ENCODE measurements around the gene TPO.

The TPO gene

DNA sequence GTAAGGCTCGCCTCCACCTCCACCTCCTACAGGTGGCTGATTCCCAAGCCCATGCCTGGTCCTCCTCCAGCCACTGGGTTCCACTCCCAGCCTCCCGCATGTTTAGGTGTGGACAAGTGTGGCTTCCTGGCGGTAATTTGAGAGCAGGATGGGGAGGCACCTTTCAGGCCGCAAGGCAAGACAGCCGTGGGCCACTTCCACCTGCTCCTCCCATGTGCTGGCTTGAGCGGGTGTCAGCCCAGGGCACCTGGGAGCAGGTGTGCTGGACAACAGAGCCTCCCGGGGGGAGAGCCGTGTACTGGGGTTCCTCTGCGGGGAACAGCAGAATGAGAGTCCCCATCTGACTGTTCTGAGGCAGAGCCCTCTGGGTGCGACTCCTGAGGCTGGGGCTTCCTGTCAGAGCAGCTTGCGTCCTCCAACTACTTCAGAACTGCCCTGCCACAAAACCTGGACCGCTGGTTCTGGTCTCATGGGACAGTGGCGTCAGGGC lies 83.9 kb downstream of the TPO start:
- H3K4me1 ChIP-seq (ENCODE audit: control insufficient read depth in 1 of 2, insufficient read depth in 2 of 2, low read length in 2 of 2) = peaks cover 0 to 9% of the 10 kb centered on the region in 2 donors
- no peak overlapping the region for H3K27ac ChIP-seq (ENCODE audit: low read depth, low read length)
- H3K36me3 ChIP-seq (ENCODE audit: control insufficient read depth in 1 of 2, insufficient read depth in 2 of 2, low read length in 2 of 2) = no peaks in the 10 kb centered on the region
- no peak overlapping the region for H3K4me3 ChIP-seq (ENCODE audit: low read depth in 1 of 2, low read length in 2 of 2)
- no peak overlapping the region for H3K9ac ChIP-seq (ENCODE audit: low read depth in 1 of 2, low read length in 2 of 2)
- H3K9me3 ChIP-seq (ENCODE audit: control insufficient read depth in 1 of 2, low read length in 2 of 2) = no peaks in the 10 kb centered on the region
- H3K27me3 ChIP-seq (ENCODE audit: control insufficient read depth in 1 of 2, insufficient read depth in 2 of 2, low read length in 2 of 2) = no peaks in the 10 kb centered on the region

DNA sequence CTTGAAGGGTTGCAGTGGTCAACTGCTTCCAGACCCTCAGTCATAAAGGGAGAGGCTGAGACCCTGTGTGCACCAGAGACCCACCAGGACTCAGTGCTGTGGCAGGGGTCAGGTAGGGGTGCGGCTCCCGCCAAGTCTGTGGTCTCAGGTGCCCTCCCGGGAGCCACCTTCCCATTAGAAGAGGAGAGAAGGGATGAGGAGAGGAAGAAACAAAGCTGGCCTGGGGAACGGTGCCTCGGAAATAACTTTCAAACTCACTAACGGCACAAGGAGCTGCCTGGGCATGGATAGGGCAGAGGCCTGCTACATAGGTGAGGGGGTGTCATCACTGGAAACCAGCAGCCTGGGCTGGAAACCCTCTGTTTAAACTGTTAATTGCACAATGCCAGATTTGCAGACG lies 84.9 kb downstream of the TPO start:
- H3K4me3 ChIP-seq (ENCODE audit: low read depth in 1 of 2, low read length in 2 of 2) = no peak overlapping the region
- no peak overlapping the region for H3K27ac ChIP-seq (ENCODE audit: low read depth, low read length)
- H3K36me3 ChIP-seq (ENCODE audit: control insufficient read depth in 1 of 2, insufficient read depth in 2 of 2, low read length in 2 of 2) = no peaks in the 10 kb centered on the region
- H3K4me1 ChIP-seq (ENCODE audit: control insufficient read depth in 1 of 2, insufficient read depth in 2 of 2, low read length in 2 of 2) = peaks cover 0 to 9% of the 10 kb centered on the region in 2 donors
- H3K9ac ChIP-seq (ENCODE audit: low read depth in 1 of 2, low read length in 2 of 2) = no peak overlapping the region
- H3K27me3 ChIP-seq (ENCODE audit: control insufficient read depth in 1 of 2, insufficient read depth in 2 of 2, low read length in 2 of 2) = no peaks in the 10 kb centered on the region
- no peaks in the 10 kb centered on the region for H3K9me3 ChIP-seq (ENCODE audit: control insufficient read depth in 1 of 2, low read length in 2 of 2)

DNA sequence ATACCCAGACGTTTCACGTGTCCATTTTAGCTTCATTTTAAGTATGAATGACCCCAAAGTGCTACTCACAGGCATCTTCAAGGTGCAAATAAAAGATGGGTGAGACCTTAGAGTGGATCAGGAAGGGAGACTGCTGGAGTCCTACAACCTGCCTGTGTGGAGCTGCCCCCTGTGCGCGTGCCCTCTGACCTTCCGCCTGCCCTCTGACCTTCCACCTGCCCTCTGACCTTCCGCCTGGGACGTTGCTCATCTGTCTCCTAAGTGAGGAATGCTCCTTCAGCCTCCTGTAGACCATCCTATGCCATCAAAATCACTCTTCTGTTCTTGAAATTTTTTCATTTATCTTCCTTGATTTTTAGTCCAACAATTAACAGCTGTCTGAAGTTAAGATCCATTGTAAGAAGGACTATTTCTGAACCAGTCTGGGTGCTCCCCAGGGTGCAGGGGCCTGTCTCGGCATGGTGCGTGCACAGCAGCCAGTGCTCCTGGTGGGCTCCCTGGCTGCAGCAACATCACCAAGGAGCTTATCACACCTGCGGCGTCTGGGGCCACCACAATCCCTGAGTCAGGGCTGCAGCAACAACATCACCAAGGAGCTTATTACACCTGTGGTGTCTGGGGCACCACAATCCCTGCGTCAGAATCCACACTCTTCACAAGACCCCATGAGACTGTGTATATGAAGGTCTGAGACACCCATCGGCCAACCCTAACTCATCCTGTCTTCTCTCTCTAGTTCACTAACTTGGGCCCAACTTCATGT lies 86.0 kb downstream of the TPO start:
- H3K27ac ChIP-seq (ENCODE audit: low read depth, low read length) = no peak overlapping the region
- no peak overlapping the region for H3K4me3 ChIP-seq (ENCODE audit: low read depth in 1 of 2, low read length in 2 of 2)
- no peaks in the 10 kb centered on the region for H3K36me3 ChIP-seq (ENCODE audit: control insufficient read depth in 1 of 2, insufficient read depth in 2 of 2, low read length in 2 of 2)
- H3K4me1 ChIP-seq (ENCODE audit: control insufficient read depth in 1 of 2, insufficient read depth in 2 of 2, low read length in 2 of 2) = peaks cover 0 to 2% of the 10 kb centered on the region in 2 donors
- no peak overlapping the region for H3K9ac ChIP-seq (ENCODE audit: low read depth in 1 of 2, low read length in 2 of 2)
- H3K9me3 ChIP-seq (ENCODE audit: control insufficient read depth in 1 of 2, low read length in 2 of 2) = no peaks in the 10 kb centered on the region
- no peaks in the 10 kb centered on the region for H3K27me3 ChIP-seq (ENCODE audit: control insufficient read depth in 1 of 2, insufficient read depth in 2 of 2, low read length in 2 of 2)

DNA sequence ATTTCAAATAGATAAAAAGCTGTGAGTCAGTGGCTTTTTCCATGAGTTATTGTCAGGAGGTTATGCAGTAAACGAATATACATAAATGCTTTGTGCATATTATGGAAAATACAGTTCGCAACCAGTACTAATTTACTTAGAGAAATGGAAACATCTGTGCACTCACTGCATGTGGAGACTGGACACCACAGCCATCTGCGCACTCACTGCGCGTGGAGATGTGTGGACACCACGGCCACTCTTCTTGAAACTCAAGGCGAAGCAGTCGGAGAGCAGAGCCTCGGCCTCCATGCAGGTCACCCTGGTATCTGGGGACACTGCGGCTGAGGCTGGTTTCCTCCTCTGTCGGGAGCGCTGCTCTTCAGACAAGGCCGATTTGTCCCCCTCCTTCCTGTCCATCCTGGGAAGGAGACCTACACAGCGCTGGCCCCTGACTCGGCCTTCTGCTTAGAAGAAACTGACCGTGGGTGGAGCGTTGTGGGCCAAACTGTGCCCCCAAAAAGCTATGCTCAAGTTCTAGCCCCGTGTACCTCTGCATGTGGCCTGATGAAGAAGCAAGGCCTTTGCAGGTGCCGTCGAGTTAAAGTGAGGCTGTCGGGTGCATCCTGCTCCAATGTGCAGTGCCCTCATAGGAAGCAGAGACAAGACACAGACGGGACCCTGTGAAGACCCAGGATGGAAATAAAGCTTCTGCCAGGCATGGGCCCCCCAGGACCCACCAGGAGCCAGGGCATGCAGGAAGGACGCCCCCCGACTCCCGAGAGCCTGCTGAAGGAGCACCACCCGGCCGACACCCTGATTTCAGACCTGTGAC lies 88.0 kb downstream of the TPO start:
- no peaks in the 10 kb centered on the region for H3K36me3 ChIP-seq (ENCODE audit: control insufficient read depth in 1 of 2, insufficient read depth in 2 of 2, low read length in 2 of 2)
- no peak overlapping the region for H3K4me3 ChIP-seq (ENCODE audit: low read depth in 1 of 2, low read length in 2 of 2)
- H3K9ac ChIP-seq (ENCODE audit: low read depth in 1 of 2, low read length in 2 of 2) = no peak overlapping the region
- no peaks in the 10 kb centered on the region for H3K27me3 ChIP-seq (ENCODE audit: control insufficient read depth in 1 of 2, insufficient read depth in 2 of 2, low read length in 2 of 2)
- H3K27ac ChIP-seq (ENCODE audit: low read depth, low read length) = no peak overlapping the region
- H3K9me3 ChIP-seq (ENCODE audit: control insufficient read depth in 1 of 2, low read length in 2 of 2) = no peaks in the 10 kb centered on the region
- no peaks in the 10 kb centered on the region for H3K4me1 ChIP-seq (ENCODE audit: control insufficient read depth in 1 of 2, insufficient read depth in 2 of 2, low read length in 2 of 2)

DNA sequence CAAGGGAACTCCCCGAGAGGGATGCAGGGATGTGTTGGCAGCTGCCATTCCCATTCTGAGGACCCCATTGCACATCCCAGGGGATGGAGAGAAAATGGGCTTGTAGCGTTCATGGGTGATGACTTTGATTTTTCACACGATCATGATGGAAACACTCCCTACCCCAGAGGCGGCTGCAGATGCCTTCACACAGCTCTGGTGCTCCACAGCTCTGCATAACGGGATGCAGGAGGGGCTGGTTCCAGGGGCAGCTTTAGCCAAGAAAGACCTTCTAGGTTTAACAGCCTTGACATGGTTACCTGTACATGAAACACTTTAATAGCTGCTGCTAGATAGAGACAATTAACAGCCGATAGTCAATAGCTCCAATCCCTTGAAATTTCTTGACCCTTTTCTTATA lies 88.7 kb downstream of the TPO start:
- no peaks in the 10 kb centered on the region for H3K27me3 ChIP-seq (ENCODE audit: control insufficient read depth in 1 of 2, insufficient read depth in 2 of 2, low read length in 2 of 2)
- H3K9me3 ChIP-seq (ENCODE audit: control insufficient read depth in 1 of 2, low read length in 2 of 2) = no peaks in the 10 kb centered on the region
- H3K4me1 ChIP-seq (ENCODE audit: control insufficient read depth in 1 of 2, insufficient read depth in 2 of 2, low read length in 2 of 2) = no peaks in the 10 kb centered on the region
- H3K4me3 ChIP-seq (ENCODE audit: low read depth in 1 of 2, low read length in 2 of 2) = no peak overlapping the region
- no peak overlapping the region for H3K9ac ChIP-seq (ENCODE audit: low read depth in 1 of 2, low read length in 2 of 2)
- no peak overlapping the region for H3K27ac ChIP-seq (ENCODE audit: low read depth, low read length)
- no peaks in the 10 kb centered on the region for H3K36me3 ChIP-seq (ENCODE audit: control insufficient read depth in 1 of 2, insufficient read depth in 2 of 2, low read length in 2 of 2)

DNA sequence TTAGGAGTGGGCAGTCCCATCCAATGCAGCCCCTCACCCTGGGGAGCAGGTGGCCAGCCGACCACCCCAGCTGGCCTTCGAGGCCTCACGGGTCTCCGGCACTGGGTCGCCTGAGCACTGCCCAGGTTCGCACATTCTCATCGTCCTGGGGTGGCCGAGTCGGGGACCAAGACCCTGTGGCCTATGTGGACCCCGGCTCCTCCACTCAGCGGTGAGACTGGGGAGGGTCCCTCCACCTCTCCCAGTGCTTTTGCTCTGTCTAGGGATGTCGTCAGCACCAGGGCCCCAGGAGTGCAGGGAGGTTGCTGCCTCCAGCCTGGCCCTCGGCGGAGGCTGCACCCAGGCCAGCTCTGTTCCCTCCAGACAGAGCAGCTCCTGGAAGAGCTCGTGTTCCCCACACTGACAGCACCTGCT lies 89.6 kb downstream of the TPO start:
- H3K27me3 ChIP-seq (ENCODE audit: control insufficient read depth in 1 of 2, insufficient read depth in 2 of 2, low read length in 2 of 2) = no peaks in the 10 kb centered on the region
- no peaks in the 10 kb centered on the region for H3K4me1 ChIP-seq (ENCODE audit: control insufficient read depth in 1 of 2, insufficient read depth in 2 of 2, low read length in 2 of 2)
- no peaks in the 10 kb centered on the region for H3K9me3 ChIP-seq (ENCODE audit: control insufficient read depth in 1 of 2, low read length in 2 of 2)
- no peak overlapping the region for H3K9ac ChIP-seq (ENCODE audit: low read depth in 1 of 2, low read length in 2 of 2)
- H3K27ac ChIP-seq (ENCODE audit: low read depth, low read length) = no peak overlapping the region
- no peak overlapping the region for H3K4me3 ChIP-seq (ENCODE audit: low read depth in 1 of 2, low read length in 2 of 2)
- no peaks in the 10 kb centered on the region for H3K36me3 ChIP-seq (ENCODE audit: control insufficient read depth in 1 of 2, insufficient read depth in 2 of 2, low read length in 2 of 2)

DNA sequence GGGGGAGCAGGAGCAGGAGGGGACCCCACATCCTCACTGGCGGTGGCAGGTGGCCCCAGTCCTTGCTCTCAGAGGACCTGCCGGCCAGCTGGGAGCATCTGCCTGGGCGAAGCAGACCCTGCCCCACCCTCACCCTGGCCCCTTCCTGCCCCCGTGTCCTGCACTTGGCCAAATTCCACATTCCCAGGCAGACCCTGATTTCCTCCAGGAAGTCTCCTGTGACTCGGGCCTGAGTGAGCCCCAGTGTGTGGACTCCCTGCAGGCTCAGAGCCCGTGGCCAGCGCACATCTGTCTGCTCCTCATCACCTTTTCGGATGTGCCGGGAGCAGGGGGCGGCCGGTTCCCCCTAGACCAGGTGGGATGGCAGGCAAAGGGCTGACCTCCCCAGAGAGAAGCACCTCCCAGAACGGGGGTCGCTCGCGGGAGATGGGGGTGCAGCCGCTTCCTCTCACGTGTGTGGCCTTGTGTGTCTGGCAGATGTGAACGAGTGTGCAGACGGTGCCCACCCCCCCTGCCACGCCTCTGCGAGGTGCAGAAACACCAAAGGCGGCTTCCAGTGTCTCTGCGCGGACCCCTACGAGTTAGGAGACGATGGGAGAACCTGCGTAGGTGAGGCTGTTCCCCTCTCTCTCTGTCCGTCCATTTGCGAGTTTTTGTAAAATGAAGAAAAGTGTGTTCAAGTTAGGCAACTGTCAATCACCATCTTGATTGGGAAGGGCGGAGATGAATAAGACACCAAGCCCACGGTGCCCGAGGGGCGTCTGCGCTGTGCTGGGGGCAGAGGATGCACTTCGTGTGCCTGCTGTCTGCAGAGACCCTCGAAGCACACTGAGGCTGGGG lies 90.4 kb downstream of the TPO start:
- H3K4me3 ChIP-seq (ENCODE audit: low read depth in 1 of 2, low read length in 2 of 2) = no peak overlapping the region
- no peaks in the 10 kb centered on the region for H3K36me3 ChIP-seq (ENCODE audit: control insufficient read depth in 1 of 2, insufficient read depth in 2 of 2, low read length in 2 of 2)
- no peaks in the 10 kb centered on the region for H3K4me1 ChIP-seq (ENCODE audit: control insufficient read depth in 1 of 2, insufficient read depth in 2 of 2, low read length in 2 of 2)
- H3K27ac ChIP-seq (ENCODE audit: low read depth, low read length) = no peak overlapping the region
- H3K9me3 ChIP-seq (ENCODE audit: control insufficient read depth in 1 of 2, low read length in 2 of 2) = no peaks in the 10 kb centered on the region
- H3K9ac ChIP-seq (ENCODE audit: low read depth in 1 of 2, low read length in 2 of 2) = no peak overlapping the region
- H3K27me3 ChIP-seq (ENCODE audit: control insufficient read depth in 1 of 2, insufficient read depth in 2 of 2, low read length in 2 of 2) = no peaks in the 10 kb centered on the region

DNA sequence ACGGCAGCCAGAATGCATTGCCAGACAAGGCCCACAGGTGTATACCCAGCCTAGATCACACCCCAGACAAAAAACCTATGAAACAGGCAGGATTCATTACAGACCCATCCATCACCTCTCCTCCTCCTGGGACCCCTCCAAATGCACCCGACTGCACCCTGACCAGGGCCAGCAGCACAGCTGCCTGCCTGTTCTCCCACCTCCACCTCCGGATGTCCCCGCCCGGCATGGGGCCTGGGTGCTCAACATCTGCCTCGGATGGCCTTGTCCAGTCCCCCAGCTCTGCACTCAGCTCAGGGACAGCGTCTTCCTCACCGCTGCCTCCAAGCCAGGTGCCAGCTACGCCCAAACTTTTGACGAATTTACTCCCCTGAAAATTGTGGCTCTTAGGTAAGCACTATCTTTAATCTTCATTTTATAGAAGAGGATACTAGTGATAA lies 91.1 kb downstream of the TPO start:
- Histone ChIP-seq H3K27ac (ENCODE audit: low read depth, low read length) (no peak overlapping the region), H3K9me3 (ENCODE audit: control insufficient read depth in 1 of 2, low read length in 2 of 2) (no peaks in the 10 kb centered on the region), H3K27me3 (ENCODE audit: control insufficient read depth in 1 of 2, insufficient read depth in 2 of 2, low read length in 2 of 2) (no peaks in the 10 kb centered on the region), H3K4me3 (ENCODE audit: low read depth in 1 of 2, low read length in 2 of 2) (no peak overlapping the region), H3K9ac (ENCODE audit: low read depth in 1 of 2, low read length in 2 of 2) (no peak overlapping the region), H3K4me1 (ENCODE audit: control insufficient read depth in 1 of 2, insufficient read depth in 2 of 2, low read length in 2 of 2) (no peaks in the 10 kb centered on the region), H3K36me3 (ENCODE audit: control insufficient read depth in 1 of 2, insufficient read depth in 2 of 2, low read length in 2 of 2) (no peaks in the 10 kb centered on the region)

DNA sequence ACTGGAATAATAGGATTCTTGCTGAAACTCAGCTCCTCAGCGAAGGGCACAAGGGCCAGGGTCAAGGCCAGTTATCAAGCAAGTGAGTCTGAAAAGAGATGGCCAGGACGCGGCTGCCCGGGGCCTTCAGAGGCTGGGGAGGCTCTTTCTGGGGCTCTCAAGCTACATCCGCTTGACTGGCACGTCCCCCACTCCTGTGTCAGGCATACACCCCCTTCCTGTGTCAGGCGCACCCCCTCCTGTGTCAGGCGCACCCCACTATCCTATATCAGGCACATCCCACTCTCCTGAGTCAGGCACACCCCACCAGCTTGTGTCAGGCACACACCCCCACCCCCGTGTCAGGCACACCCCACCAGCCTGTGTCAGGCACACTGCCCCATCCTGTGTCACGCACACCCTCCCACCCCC lies 91.8 kb downstream of the TPO start:
- H3K9ac ChIP-seq (ENCODE audit: low read depth in 1 of 2, low read length in 2 of 2) = no peak overlapping the region

More for the DNA sequence above, 91.8 kb downstream of the TPO start:
- no peaks in the 10 kb centered on the region for H3K9me3 ChIP-seq (ENCODE audit: control insufficient read depth in 1 of 2, low read length in 2 of 2)
- H3K4me3 ChIP-seq (ENCODE audit: low read depth in 1 of 2, low read length in 2 of 2) = no peak overlapping the region
- no peaks in the 10 kb centered on the region for H3K4me1 ChIP-seq (ENCODE audit: control insufficient read depth in 1 of 2, insufficient read depth in 2 of 2, low read length in 2 of 2)
- no peaks in the 10 kb centered on the region for H3K27me3 ChIP-seq (ENCODE audit: control insufficient read depth in 1 of 2, insufficient read depth in 2 of 2, low read length in 2 of 2)
- H3K27ac ChIP-seq (ENCODE audit: low read depth, low read length) = no peak overlapping the region
- H3K36me3 ChIP-seq (ENCODE audit: control insufficient read depth in 1 of 2, insufficient read depth in 2 of 2, low read length in 2 of 2) = no peaks in the 10 kb centered on the region

Data from duodenal mucosa (tissue), 2 donors.